HG03442 (cell line): Measurements from ENCODE around the gene SERGEF.
"Not testable (repeated sequence)": the region's sequence is repeated elsewhere in the genome, so short reads cannot be mapped to it uniquely, and the experiment has no call there.

Source experiments
- ATAC-seq: cut with Tn5 transposase; IDR thresholded peaks from one replicate; pipeline ENCODE4 v1.9.1; 2021; ENCODE audit warnings: mild to moderate bottlenecking, moderate library complexity; ENCODE audit not compliant: unreplicated experiment

SERGEF gene

GRCh38 chr11:18001191-18001590, 11.7 kb downstream of the SERGEF start:
- no peak for ATAC-seq

- ATAC-seq: no peak
Observed at GRCh38 chr11:18000760-18001159, 12.1 kb downstream of the SERGEF start.

GRCh38 chr11:18000128-18000527, 12.7 kb downstream of the SERGEF start:
- not testable (repeated sequence) for ATAC-seq

- ATAC-seq: no peak
Observed at GRCh38 chr11:17992916-17993315, 19.9 kb downstream of the SERGEF start.

GRCh38 chr11:17991783-17992433, 20.9 kb downstream of the SERGEF start:
- peak; percentile 85 for ATAC-seq

- no peak for ATAC-seq
Observed at GRCh38 chr11:17989306-17989705, 23.5 kb downstream of the SERGEF start.

- ATAC-seq: no peak
Observed at GRCh38 chr11:17988465-17988864, 24.4 kb downstream of the SERGEF start.

GRCh38 chr11:17987826-17988225, 25.0 kb downstream of the SERGEF start:
- ATAC-seq: no peak

- no peak for ATAC-seq
Observed at GRCh38 chr11:17986711-17987220, 26.1 kb downstream of the SERGEF start.

GRCh38 chr11:17986007-17986710, 26.7 kb downstream of the SERGEF start:
- ATAC-seq: no peak

- ATAC-seq: no peak
Observed at GRCh38 chr11:17985517-17985916, 27.3 kb downstream of the SERGEF start.

GRCh38 chr11:17983569-17983968, 29.3 kb downstream of the SERGEF start:
- no peak for ATAC-seq

GRCh38 chr11:17979770-17980371, 33.0 kb downstream of the SERGEF start:
- ATAC-seq: no peak

GRCh38 chr11:17978553-17979287, 34.1 kb downstream of the SERGEF start:
- peak; percentile 55 for ATAC-seq

GRCh38 chr11:17976651-17977050, 36.2 kb downstream of the SERGEF start:
- ATAC-seq: no peak

GRCh38 chr11:17974246-17974645, 38.6 kb downstream of the SERGEF start:
- ATAC-seq: no peak

- ATAC-seq: no peak
Observed at GRCh38 chr11:17972987-17973386, 39.9 kb downstream of the SERGEF start.

- no peak for ATAC-seq
Observed at GRCh38 chr11:17968206-17968605, 44.6 kb downstream of the SERGEF start.

GRCh38 chr11:17967661-17968060, 45.2 kb downstream of the SERGEF start:
- ATAC-seq: no peak

- no peak for ATAC-seq
Observed at GRCh38 chr11:17960091-17960490, 52.8 kb downstream of the SERGEF start.

- ATAC-seq: no peak
Observed at GRCh38 chr11:17958446-17958845, 54.4 kb downstream of the SERGEF start.
